Common myeloid progenitor, CD34-positive (primary cell): ENCODE data around the gene ADAMTS17.

Source experiments
- CTCF ChIA-PET: fragments of 350-600 bp; sonication (Branson Sonifier 250); formaldehyde crosslinking; loops from one replicate; lab custom pipeline; 2021; ENCODE audit warnings: antibody characterized with exemption; lab: Charles Lee
- POLR2A ChIA-PET: fragments of 350-600 bp; sonication (Branson Sonifier 250); formaldehyde crosslinking; loops from one replicate; lab custom pipeline; 2021; ENCODE audit warnings: antibody characterized with exemption; lab: Charles Lee
- DNase-seq, 3 donors: peaks; one replicate each; pipeline versions ENCODE4 v3.0.0 to v3.0.0-alpha.2; 2013
- H3K27ac ChIP-seq, 2 experiments: 1 replicate in 1 of 2; 2 replicates in 1 of 2; pipeline ENCODE4 v1.7.0; 2013; ENCODE audit warnings: inconsistent platforms in 2 of 2, low read length in 2 of 2, mild to moderate bottlenecking in 2 of 2, low read depth in 1 of 2, moderate library complexity in 1 of 2; ENCODE audit not compliant: severe bottlenecking in 2 of 2, insufficient read depth in 1 of 2, poor library complexity in 1 of 2
- H3K27me3 ChIP-seq, 5 experiments: replicated peaks in 2 of 5; 1 replicate in 3 of 5; 2 replicates in 2 of 5; pipeline versions ENCODE4 v1.6.1 to v1.7.0; 2013; ENCODE audit warnings: low read length in 4 of 5, mild to moderate bottlenecking in 2 of 5, moderate library complexity in 2 of 5, inconsistent platforms in 1 of 5; ENCODE audit not compliant: insufficient read depth in 5 of 5, control insufficient read depth in 4 of 5
- H3K36me3 ChIP-seq, 4 experiments: 1 replicate in 2 of 4; 2 replicates in 2 of 4; pipeline versions ENCODE4 v1.6.1 to v1.7.0; 2013; ENCODE audit warnings: low read length in 3 of 4, control low read depth in 1 of 4, mild to moderate bottlenecking in 1 of 4; ENCODE audit not compliant: control insufficient read depth in 4 of 4, insufficient read depth in 4 of 4
- H3K4me1 ChIP-seq, 4 experiments: 1 replicate in 3 of 4; 2 replicates in 1 of 4; pipeline versions ENCODE4 v1.6.1 to v1.7.1; 2013; ENCODE audit warnings: low read length in 3 of 4, mild to moderate bottlenecking in 3 of 4, control low read depth in 1 of 4, inconsistent platforms in 1 of 4, moderate library complexity in 1 of 4; ENCODE audit not compliant: control insufficient read depth in 4 of 4, insufficient read depth in 4 of 4; ENCODE audit errors: control extremely low read depth in 1 of 4
- H3K4me3 ChIP-seq, 7 experiments: 1 replicate in 4 of 7; 2 replicates in 3 of 7; pipeline versions ENCODE4 v1.5.1 to v1.7.0; 2013; ENCODE audit warnings: mild to moderate bottlenecking in 7 of 7, low read length in 6 of 7, moderate library complexity in 6 of 7, inconsistent platforms in 2 of 7, low read depth in 2 of 7, control low read depth in 1 of 7; ENCODE audit not compliant: insufficient read depth in 4 of 7, control insufficient read depth in 1 of 7; ENCODE audit errors: extremely low read depth in 1 of 7
- H3K9me3 ChIP-seq, 5 experiments: 1 replicate in 4 of 5; 2 replicates in 1 of 5; pipeline versions ENCODE4 v1.6.1 to v1.7.1; 2013; ENCODE audit warnings: low read length in 4 of 5, mild to moderate bottlenecking in 2 of 5, inconsistent platforms in 1 of 5, low read depth in 1 of 5, moderate library complexity in 1 of 5; ENCODE audit not compliant: control insufficient read depth in 4 of 5, insufficient read depth in 2 of 5; ENCODE audit errors: control extremely low read depth in 1 of 5
- WGBS: methylation state at CpG from one replicate; pipeline ENCODE4 v1.1.5; 2013; ENCODE audit not compliant: insufficient coverage; 5-methylcytosine and 5-hydroxymethylcytosine counted together

Gene ADAMTS17

GRCh38 chr15:100131321-100132224 lies 210.2 kb downstream of the ADAMTS17 start:
- no peaks in the 10 kb centered on the region for H3K9me3 ChIP-seq
- peak overlapping the region in 3 of 7 experiments; percentile 22 to 72 (median 44) for H3K4me3 ChIP-seq
- DNase-seq: peak in 2 of 3 donors; percentile 9 to 19

GRCh38 chr15:100129677-100130076 lies 212.1 kb downstream of the ADAMTS17 start:
- Histone ChIP-seq H3K27ac (no peak overlapping the region), H3K27me3 (peaks cover 0 to 2% (median 0%) of the 10 kb centered on the region in 5 experiments), H3K9me3 (no peaks in the 10 kb centered on the region), H3K36me3 (no peaks in the 10 kb centered on the region), H3K4me1 (no peaks in the 10 kb centered on the region), H3K4me3 (no peak overlapping the region)
- 98% methylated on average over 7 of the region's 9 CpGs for WGBS
- ChIA-PET CTCF (interaction anchor here (0.7 kb wide), 1 partner anchor 302 kb away, joined by 3 read pairs; no protein-coding TSS in a partner anchor), POLR2A (no interaction called here)
- no peak for DNase-seq

More at GRCh38 chr15:100131321-100132224, 210.2 kb downstream of the ADAMTS17 start:
- WGBS: 52% methylated on average over 24 of the region's 25 CpGs
- Histone ChIP-seq H3K4me1 (no peaks in the 10 kb centered on the region), H3K36me3 (no peaks in the 10 kb centered on the region), H3K27me3 (peaks cover 0 to 5% (median 0%) of the 10 kb centered on the region in 5 experiments), H3K27ac (no peak overlapping the region)
- ChIA-PET CTCF (no interaction called here), POLR2A (no interaction called here)

- POLR2A ChIA-PET: no interaction called here
- Histone ChIP-seq H3K36me3 (no peaks in the 10 kb centered on the region), H3K27ac (no peak overlapping the region), H3K4me3 (no peak overlapping the region), H3K9me3 (peaks cover 0 to 10% (median 8%) of the 10 kb centered on the region in 5 experiments), H3K27me3 (no peaks in the 10 kb centered on the region), H3K4me1 (no peaks in the 10 kb centered on the region)
- CTCF ChIA-PET: no interaction called here
- 89% methylated on average over 17 of the region's 19 CpGs for WGBS
- no peak for DNase-seq
These were observed 216.2 kb downstream of the ADAMTS17 start for GRCh38 chr15:100125401-100126191.

- no peak overlapping the region for H3K4me3 ChIP-seq
- H3K27me3 ChIP-seq: no peaks in the 10 kb centered on the region
- CTCF ChIA-PET: no interaction called here
- 95% methylated on average over 5 of the region's 5 CpGs for WGBS
- no peaks in the 10 kb centered on the region for H3K4me1 ChIP-seq
- H3K36me3 ChIP-seq: no peaks in the 10 kb centered on the region
- no peak for DNase-seq
- no peak overlapping the region for H3K27ac ChIP-seq
- POLR2A ChIA-PET: no interaction called here
- H3K9me3 ChIP-seq: peaks cover 0 to 14% (median 8%) of the 10 kb centered on the region in 5 experiments
These were observed 216.8 kb downstream of the ADAMTS17 start for GRCh38 chr15:100124936-100125335.

GRCh38 chr15:100124361-100124760 lies 217.4 kb downstream of the ADAMTS17 start:
- 95% methylated on average over 8 of the region's 14 CpGs for WGBS
- H3K36me3 ChIP-seq: no peaks in the 10 kb centered on the region
- no peak overlapping the region for H3K27ac ChIP-seq
- ChIA-PET CTCF (no interaction called here), POLR2A (no interaction called here)
- H3K4me3 ChIP-seq: no peak overlapping the region
- H3K9me3 ChIP-seq: peaks cover 0 to 15% (median 8%) of the 10 kb centered on the region in 5 experiments
- no peaks in the 10 kb centered on the region for H3K4me1 ChIP-seq
- DNase-seq: no peak
- no peaks in the 10 kb centered on the region for H3K27me3 ChIP-seq

GRCh38 chr15:100123611-100124010 lies 218.2 kb downstream of the ADAMTS17 start:
- H3K36me3 ChIP-seq: no peaks in the 10 kb centered on the region
- ChIA-PET CTCF (no interaction called here), POLR2A (no interaction called here)
- H3K4me3 ChIP-seq: no peak overlapping the region
- H3K27me3 ChIP-seq: no peaks in the 10 kb centered on the region
- peaks cover 0 to 17% (median 8%) of the 10 kb centered on the region in 5 experiments for H3K9me3 ChIP-seq
- WGBS: 96% methylated on average over 6 of the region's 9 CpGs
- no peak for DNase-seq
- no peaks in the 10 kb centered on the region for H3K4me1 ChIP-seq
- H3K27ac ChIP-seq: no peak overlapping the region
